NCI-H526 (cell line): Measurements from ENCODE around the gene PRMT6.
"Not testable (repeated sequence)": the region's sequence is repeated elsewhere in the genome, so short reads cannot be mapped to it uniquely, and the experiment has no call there.

Source experiments
- DNase-seq, 2 experiments: peaks; one replicate each; lab custom pipeline; 2025; lab: John Stamatoyannopoulos, UW

PRMT6 gene

GRCh38 chr1:107093395-107093794 is 36.9 kb downstream of the PRMT6 start:
- DNase-seq: not testable (repeated sequence)

GRCh38 chr1:107095647-107096046 is 39.2 kb downstream of the PRMT6 start:
- DNase-seq: no peak

- no peak for DNase-seq
Measured at GRCh38 chr1:107096690-107097089, 40.2 kb downstream of the PRMT6 start.

- no peak for DNase-seq
Measured at GRCh38 chr1:107098961-107099360, 42.5 kb downstream of the PRMT6 start.

- DNase-seq: no peak
Measured at GRCh38 chr1:107100331-107100984, 44.0 kb downstream of the PRMT6 start.

GRCh38 chr1:107105914-107106313 is 49.4 kb downstream of the PRMT6 start:
- DNase-seq: no peak
